SK-N-SH treated with all-trans-retinoic acid at 6 μM for 48 hours (cell line): ENCODE data around the gene SH3PXD2B.
"Not testable (repeated sequence)": the region's sequence is repeated elsewhere in the genome, so short reads cannot be mapped to it uniquely, and the experiment has no call there.

ENCODE experiments used
- ATAC-seq: fragments of 200-7000 bp; cut with Tn5 transposase; 3 replicates; pipeline ENCODE4 v1.9.1; 2020; ENCODE audit warnings: mild to moderate bottlenecking, moderate library complexity
- ARNTL ChIP-seq: fragments of 450-650 bp; formaldehyde crosslinking; IDR thresholded peaks from 2 replicates; pipeline ENCODE4 v1.5.0; 2020; ENCODE audit warnings: low read depth, mild to moderate bottlenecking, moderate library complexity, borderline replicate concordance
- BACH2 ChIP-seq: fragments of 250-450 bp; sonication (Bioruptor Pico); IDR thresholded peaks from 2 replicates; pipeline ENCODE4 v1.9.0; 2021; ENCODE audit warnings: mild to moderate bottlenecking, borderline replicate concordance
- CSDC2 ChIP-seq: fragments of 250-450 bp; sonication (Bioruptor Pico); IDR thresholded peaks from 2 replicates; pipeline ENCODE4 v1.5.0; 2020; ENCODE audit warnings: mild to moderate bottlenecking, moderate library complexity
- ESRRG ChIP-seq: fragments of 250-450 bp; sonication (Bioruptor Pico); IDR thresholded peaks from 2 replicates; pipeline ENCODE4 v1.6.1; 2021; ENCODE audit warnings: mild to moderate bottlenecking
- GLIS3 ChIP-seq: fragments of 250-450 bp; sonication (Bioruptor Pico); IDR thresholded peaks from 2 replicates; pipeline ENCODE4 v1.5.0; 2020; ENCODE audit warnings: mild to moderate bottlenecking, moderate library complexity
- ISL1 ChIP-seq: fragments of 250-450 bp; sonication (Bioruptor Pico); IDR thresholded peaks from 2 replicates; pipeline ENCODE4 v2.1.2; 2022; ENCODE audit warnings: mild to moderate bottlenecking, moderate library complexity
- OSR1 ChIP-seq: fragments of 250-450 bp; sonication (Bioruptor Pico); IDR thresholded peaks from 2 replicates; pipeline ENCODE4 v1.8.0; 2022; ENCODE audit warnings: moderate library complexity, mild to moderate bottlenecking, inconsistent platforms
- PPARA ChIP-seq: fragments of 250-450 bp; sonication (Bioruptor Pico); IDR thresholded peaks from 2 replicates; pipeline ENCODE4 v1.5.0; 2020; ENCODE audit warnings: mild to moderate bottlenecking, borderline replicate concordance
- RARB ChIP-seq: fragments of 250-450 bp; sonication (Bioruptor Pico); IDR thresholded peaks from 2 replicates; pipeline ENCODE4 v1.8.0; 2021; ENCODE audit warnings: mild to moderate bottlenecking, moderate library complexity
- SNAI2 ChIP-seq: fragments of 250-450 bp; sonication (Bioruptor Pico); IDR thresholded peaks from 2 replicates; pipeline ENCODE4 v1.5.0; 2020; ENCODE audit warnings: mild to moderate bottlenecking, moderate library complexity
- TCF4 ChIP-seq: fragments of 250-450 bp; sonication (Bioruptor Pico); IDR thresholded peaks from 2 replicates; pipeline ENCODE4 v1.8.0; 2021; ENCODE audit warnings: mild to moderate bottlenecking, moderate library complexity, borderline replicate concordance
- TOX ChIP-seq: fragments of 250-450 bp; sonication (Bioruptor Pico); IDR thresholded peaks from 2 replicates; pipeline ENCODE4 v1.8.0; 2021; ENCODE audit warnings: mild to moderate bottlenecking, moderate library complexity, borderline replicate concordance
- ZC3H10 ChIP-seq: fragments of 250-450 bp; sonication (Bioruptor Pico); IDR thresholded peaks from 2 replicates; pipeline ENCODE4 v1.5.1; 2021; ENCODE audit warnings: mild to moderate bottlenecking, moderate library complexity
- ZFP3 ChIP-seq: fragments of 250-450 bp; sonication (Bioruptor Pico); IDR thresholded peaks from 2 replicates; pipeline ENCODE4 v1.5.0; 2020; ENCODE audit warnings: mild to moderate bottlenecking, moderate library complexity
- ZFP30 ChIP-seq: fragments of 450-650 bp; formaldehyde crosslinking; IDR thresholded peaks from 2 replicates; pipeline ENCODE4 v1.5.0; 2022; ENCODE audit warnings: mild to moderate bottlenecking, moderate library complexity
- ZNF565 ChIP-seq: fragments of 450-650 bp; formaldehyde crosslinking; conservative IDR thresholded peaks from 2 replicates; pipeline ENCODE4 v1.5.0; 2020; ENCODE audit warnings: low read depth, mild to moderate bottlenecking, moderate library complexity
- ZNF70 ChIP-seq: fragments of 450-650 bp; formaldehyde crosslinking; IDR thresholded peaks from 2 replicates; pipeline ENCODE4 v1.5.0; 2020; ENCODE audit warnings: mild to moderate bottlenecking, moderate library complexity
- ZNF8 ChIP-seq: fragments of 450-650 bp; formaldehyde crosslinking; IDR thresholded peaks from 2 replicates; pipeline ENCODE4 v1.5.0; 2020; ENCODE audit warnings: mild to moderate bottlenecking, moderate library complexity
- TF ChIP-seq, protein P1 (sequence below): fragments of 250-450 bp; sonication (Bioruptor Pico); IDR thresholded peaks from 2 replicates; pipeline ENCODE4 v1.5.1; 2020; ENCODE audit warnings: low read depth, mild to moderate bottlenecking, moderate library complexity
- TF ChIP-seq, protein P2 (sequence below): fragments of 250-450 bp; sonication (Bioruptor Pico); IDR thresholded peaks from 2 replicates; pipeline ENCODE4 v1.8.0; 2021; ENCODE audit warnings: low read depth, mild to moderate bottlenecking, moderate library complexity, borderline replicate concordance
- TF ChIP-seq, protein P3 (sequence below): fragments of 250-450 bp; sonication (Bioruptor Pico); IDR thresholded peaks from 2 replicates; pipeline ENCODE4 v1.5.1; 2021; ENCODE audit warnings: mild to moderate bottlenecking, moderate library complexity
- TF ChIP-seq, protein P4 (sequence below): fragments of 250-450 bp; sonication (Bioruptor Pico); IDR thresholded peaks from 2 replicates; pipeline ENCODE4 v1.5.0; 2020; ENCODE audit warnings: mild to moderate bottlenecking, moderate library complexity

SH3PXD2B gene

DNA sequence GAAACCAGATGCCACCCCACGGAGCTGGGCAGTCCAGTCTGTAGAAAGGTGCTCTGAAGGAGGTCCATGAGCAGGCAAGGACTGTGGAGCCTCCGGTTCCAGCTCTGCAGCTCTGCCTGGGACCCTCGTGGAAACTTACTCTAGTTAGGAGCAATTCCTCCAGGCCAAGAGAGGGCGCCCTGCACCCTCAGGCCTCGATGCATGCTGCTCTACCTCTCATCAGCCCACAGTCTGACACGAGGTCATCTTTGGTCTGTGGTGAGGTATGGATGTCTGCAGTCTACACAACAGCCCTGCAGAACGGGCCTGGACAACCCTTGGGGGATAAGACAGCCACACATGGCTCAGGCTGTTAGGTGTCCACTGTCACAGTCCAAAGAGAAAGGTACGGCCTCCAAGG, 120.1 kb downstream of the SH3PXD2B start:
- no peak; the same call in 2 of the 3 replicates for ATAC-seq
- no peak for TF ChIP-seq TOX
- TF ChIP-seq TCF4 (CRISPR knock-in tag), result no peak
- TF ChIP-seq ARNTL (CRISPR knock-in tag), result no peak
- no peak for TF ChIP-seq RARB (CRISPR knock-in tag)
- no peak for TF ChIP-seq PPARA
- TF ChIP-seq SNAI2 (CRISPR knock-in tag), result no peak
- no peak for TF ChIP-seq ZNF565
- TF ChIP-seq GLIS3, result no peak
- no peak for TF ChIP-seq ZFP3 (CRISPR knock-in tag)
- no peak for TF ChIP-seq ZNF70 (CRISPR knock-in tag)
- TF ChIP-seq OSR1 (CRISPR knock-in tag), result no peak
- no peak for TF ChIP-seq ZNF8 (CRISPR knock-in tag)
- TF ChIP-seq, protein P1, sequence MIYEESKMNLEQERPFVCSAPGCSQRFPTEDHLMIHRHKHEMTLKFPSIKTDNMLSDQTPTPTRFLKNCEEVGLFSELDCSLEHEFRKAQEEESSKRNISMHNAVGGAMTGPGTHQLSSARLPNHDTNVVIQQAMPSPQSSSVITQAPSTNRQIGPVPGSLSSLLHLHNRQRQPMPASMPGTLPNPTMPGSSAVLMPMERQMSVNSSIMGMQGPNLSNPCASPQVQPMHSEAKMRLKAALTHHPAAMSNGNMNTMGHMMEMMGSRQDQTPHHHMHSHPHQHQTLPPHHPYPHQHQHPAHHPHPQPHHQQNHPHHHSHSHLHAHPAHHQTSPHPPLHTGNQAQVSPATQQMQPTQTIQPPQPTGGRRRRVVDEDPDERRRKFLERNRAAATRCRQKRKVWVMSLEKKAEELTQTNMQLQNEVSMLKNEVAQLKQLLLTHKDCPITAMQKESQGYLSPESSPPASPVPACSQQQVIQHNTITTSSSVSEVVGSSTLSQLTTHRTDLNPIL, result no peak
- TF ChIP-seq ZC3H10 (CRISPR knock-in tag), result no peak
- TF ChIP-seq, protein P2, sequence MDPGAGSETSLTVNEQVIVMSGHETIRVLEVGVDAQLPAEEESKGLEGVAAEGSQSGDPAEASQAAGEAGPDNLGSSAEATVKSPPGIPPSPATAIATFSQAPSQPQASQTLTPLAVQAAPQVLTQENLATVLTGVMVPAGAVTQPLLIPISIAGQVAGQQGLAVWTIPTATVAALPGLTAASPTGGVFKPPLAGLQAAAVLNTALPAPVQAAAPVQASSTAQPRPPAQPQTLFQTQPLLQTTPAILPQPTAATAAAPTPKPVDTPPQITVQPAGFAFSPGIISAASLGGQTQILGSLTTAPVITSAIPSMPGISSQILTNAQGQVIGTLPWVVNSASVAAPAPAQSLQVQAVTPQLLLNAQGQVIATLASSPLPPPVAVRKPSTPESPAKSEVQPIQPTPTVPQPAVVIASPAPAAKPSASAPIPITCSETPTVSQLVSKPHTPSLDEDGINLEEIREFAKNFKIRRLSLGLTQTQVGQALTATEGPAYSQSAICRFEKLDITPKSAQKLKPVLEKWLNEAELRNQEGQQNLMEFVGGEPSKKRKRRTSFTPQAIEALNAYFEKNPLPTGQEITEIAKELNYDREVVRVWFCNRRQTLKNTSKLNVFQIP, result no peak
- TF ChIP-seq ZFP30 (CRISPR knock-in tag), result no peak
- TF ChIP-seq, protein P3, sequence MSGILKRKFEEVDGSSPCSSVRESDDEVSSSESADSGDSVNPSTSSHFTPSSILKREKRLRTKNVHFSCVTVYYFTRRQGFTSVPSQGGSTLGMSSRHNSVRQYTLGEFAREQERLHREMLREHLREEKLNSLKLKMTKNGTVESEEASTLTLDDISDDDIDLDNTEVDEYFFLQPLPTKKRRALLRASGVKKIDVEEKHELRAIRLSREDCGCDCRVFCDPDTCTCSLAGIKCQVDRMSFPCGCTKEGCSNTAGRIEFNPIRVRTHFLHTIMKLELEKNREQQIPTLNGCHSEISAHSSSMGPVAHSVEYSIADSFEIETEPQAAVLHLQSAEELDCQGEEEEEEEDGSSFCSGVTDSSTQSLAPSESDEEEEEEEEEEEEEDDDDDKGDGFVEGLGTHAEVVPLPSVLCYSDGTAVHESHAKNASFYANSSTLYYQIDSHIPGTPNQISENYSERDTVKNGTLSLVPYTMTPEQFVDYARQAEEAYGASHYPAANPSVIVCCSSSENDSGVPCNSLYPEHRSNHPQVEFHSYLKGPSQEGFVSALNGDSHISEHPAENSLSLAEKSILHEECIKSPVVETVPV (CRISPR knock-in tag), result no peak
- no peak for TF ChIP-seq BACH2 (CRISPR knock-in tag)
- TF ChIP-seq ESRRG (CRISPR knock-in tag), result no peak
- TF ChIP-seq CSDC2 (CRISPR knock-in tag), result no peak

DNA sequence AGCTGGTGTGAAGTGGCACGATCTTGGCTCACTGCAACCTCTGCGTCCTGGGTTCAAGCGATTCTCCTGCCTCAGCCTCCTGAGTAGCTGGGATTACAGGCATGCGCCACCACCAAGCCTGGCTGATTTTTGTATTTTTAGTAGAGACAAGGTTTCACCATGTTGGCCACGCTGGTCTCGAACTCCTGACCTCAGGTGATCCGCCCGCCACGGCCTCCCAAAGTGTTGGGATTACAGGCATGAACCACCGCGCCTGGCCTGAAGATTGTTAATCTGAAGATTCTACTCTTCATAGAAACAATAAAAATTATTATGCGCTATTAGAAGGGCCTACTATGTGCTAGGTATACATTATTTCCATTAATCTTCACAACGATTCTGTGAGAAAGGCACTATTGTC, 127.4 kb downstream of the SH3PXD2B start:
- not testable (repeated sequence) for ATAC-seq

DNA sequence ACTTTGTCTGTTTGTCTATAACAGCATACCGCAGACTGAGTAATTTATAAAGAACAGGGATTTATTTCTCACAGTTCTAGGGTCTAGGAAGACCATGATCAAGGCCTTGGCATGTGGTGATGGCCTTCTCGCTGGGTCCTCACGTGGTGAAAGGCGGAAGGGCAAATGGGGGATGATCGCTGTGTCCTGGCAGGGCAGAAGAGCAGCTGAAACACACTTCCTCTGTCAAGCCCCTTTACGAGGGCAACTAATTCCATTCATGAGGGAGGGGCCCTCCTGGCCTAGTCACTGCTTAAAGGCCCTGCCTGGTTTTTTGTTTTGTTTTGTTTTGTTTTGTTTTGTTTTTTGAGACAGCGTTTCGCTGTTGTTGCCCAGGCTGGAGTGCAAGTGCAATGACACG, 128.9 kb downstream of the SH3PXD2B start:
- ATAC-seq, result no peak
- TF ChIP-seq ARNTL (CRISPR knock-in tag) (no peak), ISL1 (CRISPR knock-in tag) (no peak), ESRRG (CRISPR knock-in tag) (no peak), GLIS3 (no peak), PPARA (no peak), BACH2 (CRISPR knock-in tag) (no peak), ZFP3 (CRISPR knock-in tag) (no peak), ZC3H10 (CRISPR knock-in tag) (no peak), TOX (no peak), SNAI2 (CRISPR knock-in tag) (no peak), OSR1 (CRISPR knock-in tag) (no peak), ZNF565 (no peak), ZNF70 (CRISPR knock-in tag) (no peak), ZNF8 (CRISPR knock-in tag) (no peak), TCF4 (CRISPR knock-in tag) (no peak), ZFP30 (CRISPR knock-in tag) (no peak)
- TF ChIP-seq, protein P1, result no peak
- TF ChIP-seq, protein P2, result no peak
- TF ChIP-seq, protein P4, sequence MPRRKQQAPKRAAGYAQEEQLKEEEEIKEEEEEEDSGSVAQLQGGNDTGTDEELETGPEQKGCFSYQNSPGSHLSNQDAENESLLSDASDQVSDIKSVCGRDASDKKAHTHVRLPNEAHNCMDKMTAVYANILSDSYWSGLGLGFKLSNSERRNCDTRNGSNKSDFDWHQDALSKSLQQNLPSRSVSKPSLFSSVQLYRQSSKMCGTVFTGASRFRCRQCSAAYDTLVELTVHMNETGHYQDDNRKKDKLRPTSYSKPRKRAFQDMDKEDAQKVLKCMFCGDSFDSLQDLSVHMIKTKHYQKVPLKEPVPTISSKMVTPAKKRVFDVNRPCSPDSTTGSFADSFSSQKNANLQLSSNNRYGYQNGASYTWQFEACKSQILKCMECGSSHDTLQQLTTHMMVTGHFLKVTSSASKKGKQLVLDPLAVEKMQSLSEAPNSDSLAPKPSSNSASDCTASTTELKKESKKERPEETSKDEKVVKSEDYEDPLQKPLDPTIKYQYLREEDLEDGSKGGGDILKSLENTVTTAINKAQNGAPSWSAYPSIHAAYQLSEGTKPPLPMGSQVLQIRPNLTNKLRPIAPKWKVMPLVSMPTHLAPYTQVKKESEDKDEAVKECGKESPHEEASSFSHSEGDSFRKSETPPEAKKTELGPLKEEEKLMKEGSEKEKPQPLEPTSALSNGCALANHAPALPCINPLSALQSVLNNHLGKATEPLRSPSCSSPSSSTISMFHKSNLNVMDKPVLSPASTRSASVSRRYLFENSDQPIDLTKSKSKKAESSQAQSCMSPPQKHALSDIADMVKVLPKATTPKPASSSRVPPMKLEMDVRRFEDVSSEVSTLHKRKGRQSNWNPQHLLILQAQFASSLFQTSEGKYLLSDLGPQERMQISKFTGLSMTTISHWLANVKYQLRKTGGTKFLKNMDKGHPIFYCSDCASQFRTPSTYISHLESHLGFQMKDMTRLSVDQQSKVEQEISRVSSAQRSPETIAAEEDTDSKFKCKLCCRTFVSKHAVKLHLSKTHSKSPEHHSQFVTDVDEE (CRISPR knock-in tag), result no peak
